ENCODE results near the gene OXCT1. TPM values are rescaled to one million over a fixed set of nuclear protein-coding genes. Genes with fewer than 3 reads are reported as not detected.

Gene OXCT1
- total RNA-seq, 1 donor from 2014 or later: 44.6 TPM

GRCh38 chr5:41832430-41832829, 37.8 kb downstream of the OXCT1 start:
- H3K4me1 Mint-ChIP-seq (ENCODE audit: low read depth): peaks cover 48% of the 10 kb centered on the region
- H3K4me3 Mint-ChIP-seq (ENCODE audit: unreplicated experiment): no peak overlapping the region
- peaks cover 4% of the 10 kb centered on the region for H3K9me3 Mint-ChIP-seq (ENCODE audit: low read depth)
- no peaks in the 10 kb centered on the region for H3K27me3 Mint-ChIP-seq (ENCODE audit: low read depth)
- DNase-seq (ENCODE audit: low spot score): no peak
- no peak overlapping the region for H3K27ac Mint-ChIP-seq (ENCODE audit: unreplicated experiment)
- H3K36me3 Mint-ChIP-seq (ENCODE audit: low read depth): peaks cover 32% of the 10 kb centered on the region
- TF ChIP-seq CTCF (IDR thresholded peaks at IDR 0.05): no peak

- TF ChIP-seq CTCF (IDR thresholded peaks at IDR 0.05): no peak
- Mint-ChIP-seq H3K27me3 (ENCODE audit: low read depth) (no peaks in the 10 kb centered on the region), H3K4me3 (ENCODE audit: unreplicated experiment) (no peak overlapping the region), H3K36me3 (ENCODE audit: low read depth) (peaks cover 35% of the 10 kb centered on the region), H3K4me1 (ENCODE audit: low read depth) (peaks cover 35% of the 10 kb centered on the region), H3K9me3 (ENCODE audit: low read depth) (peaks cover 6% of the 10 kb centered on the region), H3K27ac (ENCODE audit: unreplicated experiment) (no peak overlapping the region)
- no peak for DNase-seq (ENCODE audit: low spot score)
Observed at GRCh38 chr5:41831155-41831554, 39.1 kb downstream of the OXCT1 start.

- no peak overlapping the region for H3K4me3 Mint-ChIP-seq (ENCODE audit: unreplicated experiment)
Observed at GRCh38 chr5:41827792-41828191, 42.4 kb downstream of the OXCT1 start.

GRCh38 chr5:41822036-41822435, 48.2 kb downstream of the OXCT1 start:
- Mint-ChIP-seq H3K27me3 (ENCODE audit: low read depth) (no peaks in the 10 kb centered on the region), H3K36me3 (ENCODE audit: low read depth) (peaks cover 9% of the 10 kb centered on the region), H3K4me1 (ENCODE audit: low read depth) (peaks cover 55% of the 10 kb centered on the region), H3K4me3 (ENCODE audit: unreplicated experiment) (no peak overlapping the region), H3K9me3 (ENCODE audit: low read depth) (peaks cover 2% of the 10 kb centered on the region), H3K27ac (ENCODE audit: unreplicated experiment) (no peak overlapping the region)
- TF ChIP-seq CTCF (IDR thresholded peaks at IDR 0.05): no peak
- no peak for DNase-seq (ENCODE audit: low spot score)

More at GRCh38 chr5:41827792-41828191, 42.4 kb downstream of the OXCT1 start:
- no peak for DNase-seq (ENCODE audit: low spot score)
- H3K9me3 Mint-ChIP-seq (ENCODE audit: low read depth): peaks cover 2% of the 10 kb centered on the region
- no peak overlapping the region for H3K27ac Mint-ChIP-seq (ENCODE audit: unreplicated experiment)
- no peak for TF ChIP-seq CTCF (IDR thresholded peaks at IDR 0.05)
- peaks cover 35% of the 10 kb centered on the region for H3K4me1 Mint-ChIP-seq (ENCODE audit: low read depth)
- no peaks in the 10 kb centered on the region for H3K27me3 Mint-ChIP-seq (ENCODE audit: low read depth)
- peaks cover 25% of the 10 kb centered on the region for H3K36me3 Mint-ChIP-seq (ENCODE audit: low read depth)

- peaks cover 4% of the 10 kb centered on the region for H3K36me3 Mint-ChIP-seq (ENCODE audit: low read depth)
- no peaks in the 10 kb centered on the region for H3K9me3 Mint-ChIP-seq (ENCODE audit: low read depth)
- no peaks in the 10 kb centered on the region for H3K27me3 Mint-ChIP-seq (ENCODE audit: low read depth)
- no peak for TF ChIP-seq CTCF (IDR thresholded peaks at IDR 0.05)
- peaks cover 65% of the 10 kb centered on the region for H3K4me1 Mint-ChIP-seq (ENCODE audit: low read depth)
- H3K4me3 Mint-ChIP-seq (ENCODE audit: unreplicated experiment): no peak overlapping the region
- no peak for DNase-seq (ENCODE audit: low spot score)
- H3K27ac Mint-ChIP-seq (ENCODE audit: unreplicated experiment): no peak overlapping the region
Observed at GRCh38 chr5:41821051-41821450, 49.2 kb downstream of the OXCT1 start.

Measured in chondrocyte (in vitro differentiated cells).